Neural cell (in vitro differentiated cells): ENCODE measurements around the gene SLC38A11. TPM values are rescaled to one million over a fixed set of nuclear protein-coding genes. Genes with fewer than 3 reads are reported as not detected.

Experiments used
- H2AFZ ChIP-seq: fragments of 200-600, 300-800 bp; sonication (generic), shearing (Covaris generic); 2 replicates; pipeline ENCODE4 v1.6.0; 2014; ENCODE audit warnings: low read depth, mild to moderate bottlenecking, antibody characterized with exemption, low read length, moderate library complexity
- H3F3A ChIP-seq: fragments of 200-600 bp; shearing (Covaris generic); 2 replicates; pipeline ENCODE4 v1.6.1; 2016; ENCODE audit warnings: mild to moderate bottlenecking, moderate library complexity, mixed read lengths, antibody characterized with exemption, low read length; ENCODE audit not compliant: insufficient read depth, poor library complexity, severe bottlenecking
- H3K27ac ChIP-seq: fragments of 200-600, 300-800 bp; sonication (generic), shearing (Covaris generic); 2 replicates; pipeline ENCODE4 v1.5.1; 2014; ENCODE audit warnings: mild to moderate bottlenecking, low read length, moderate library complexity
- H3K27me3 ChIP-seq: fragments of 300-800, 200-600 bp; sonication (generic), shearing (Covaris generic); 2 replicates; pipeline ENCODE4 v1.6.0; 2014; ENCODE audit warnings: mild to moderate bottlenecking, low read depth, low read length, moderate library complexity; ENCODE audit not compliant: insufficient read depth
- H3K36me3 ChIP-seq: fragments of 300-800, 200-600 bp; sonication (generic), shearing (Covaris generic); 2 replicates; pipeline ENCODE4 v1.5.1; 2014; ENCODE audit warnings: mild to moderate bottlenecking, antibody characterized with exemption, low read length, moderate library complexity; ENCODE audit not compliant: insufficient read depth
- H3K4me2 ChIP-seq: fragments of 300-800, 200-600 bp; sonication (generic), shearing (Covaris generic); 2 replicates; pipeline ENCODE4 v1.6.0; 2014; ENCODE audit warnings: mild to moderate bottlenecking, low read length
- H3K4me3 ChIP-seq: fragments of 300-800, 200-600 bp; sonication (generic), shearing (Covaris generic); 2 replicates; pipeline ENCODE4 v1.5.1; 2014; ENCODE audit warnings: mild to moderate bottlenecking, low read length, moderate library complexity
- H3K79me2 ChIP-seq: fragments of 200-600 bp; shearing (Covaris generic); replicated peaks from 2 replicates; pipeline ENCODE4 v1.6.0; 2014; ENCODE audit warnings: mild to moderate bottlenecking, low read length, moderate library complexity; ENCODE audit not compliant: insufficient read depth
- H3K9ac ChIP-seq: fragments of 300-800, 200-600 bp; sonication (generic), shearing (Covaris generic); 2 replicates; pipeline ENCODE4 v1.6.1; 2016; ENCODE audit warnings: mild to moderate bottlenecking, low read length, mixed read lengths
- H3K9me2 ChIP-seq: fragments of 200-600 bp; shearing (Covaris generic); 2 replicates; pipeline ENCODE4 v1.6.1; 2016; ENCODE audit warnings: mild to moderate bottlenecking, low read length, mixed read lengths; ENCODE audit not compliant: insufficient read depth
- H3K9me3 ChIP-seq: fragments of 200-600, 300-800 bp; sonication (generic), shearing (Covaris generic); 2 replicates; pipeline ENCODE4 v1.6.1; 2016; ENCODE audit warnings: mild to moderate bottlenecking, mixed run types, low read length, moderate library complexity, mixed read lengths
- H4K20me1 ChIP-seq: fragments of 200-600 bp; shearing (Covaris generic); 2 replicates; pipeline ENCODE4 v1.6.1; 2016; ENCODE audit warnings: mild to moderate bottlenecking, mixed run types; ENCODE audit not compliant: insufficient read depth
- CTCF ChIP-seq: fragments of 450-650 bp; IDR thresholded peaks from 2 replicates; pipeline ENCODE4 v1.5.1; 2014; ENCODE audit warnings: antibody characterized with exemption, mild to moderate bottlenecking, moderate library complexity; ENCODE audit not compliant: poor library complexity, severe bottlenecking
- EP300 ChIP-seq: fragments of 450-650 bp; conservative IDR thresholded peaks from 2 replicates; pipeline ENCODE4 v1.6.1; 2014; ENCODE audit warnings: antibody characterized with exemption, mild to moderate bottlenecking, moderate library complexity; ENCODE audit not compliant: poor library complexity, severe bottlenecking
- EZH2 ChIP-seq: fragments of 200-600, 300-800 bp; shearing (Covaris generic), sonication (generic); IDR thresholded peaks from 2 replicates; pipeline ENCODE4 v1.6.1; 2014; ENCODE audit warnings: antibody characterized with exemption, low read length, borderline replicate concordance, mild to moderate bottlenecking; ENCODE audit not compliant: insufficient read depth, poor library complexity, severe bottlenecking
- MXI1 ChIP-seq: fragments of 450-650 bp; conservative IDR thresholded peaks from 2 replicates; pipeline ENCODE4 v1.6.1; 2014; ENCODE audit warnings: antibody characterized with exemption, mild to moderate bottlenecking; ENCODE audit not compliant: poor library complexity, severe bottlenecking
- POLR2AphosphoS5 ChIP-seq: IDR thresholded peaks from 2 replicates; pipeline ENCODE4 v1.6.1; 2012
- RAD21 ChIP-seq: fragments of 450-650 bp; conservative IDR thresholded peaks from 2 replicates; pipeline ENCODE4 v1.6.1; 2014; ENCODE audit warnings: antibody characterized with exemption, mild to moderate bottlenecking, moderate library complexity
- SMC3 ChIP-seq: fragments of 450-650 bp; conservative IDR thresholded peaks from 2 replicates; pipeline ENCODE4 v1.6.1; 2014; ENCODE audit warnings: antibody characterized with exemption, mild to moderate bottlenecking, moderate library complexity; ENCODE audit not compliant: poor library complexity
- TAF1 ChIP-seq: IDR thresholded peaks from 2 replicates; pipeline ENCODE4 v1.6.1; 2012; ENCODE audit warnings: low read depth
- polyA plus RNA-seq: library from polyadenylated mRNA; depleted of rRNA; stranded (reverse); fragments of >200 nt; gene quantifications from 2 replicates; pipeline ENCODE4 v1.2.3, GENCODE V29; 2014
- TF ChIP-seq, protein P1 (sequence below): IDR thresholded peaks from 2 replicates; pipeline ENCODE4 v1.6.1; 2012; ENCODE audit warnings: borderline replicate concordance

The SLC38A11 gene
- polyA plus RNA-seq, 1 donor from 2014 or later, result not detected

GRCh38 chr2:164898475-164898874 lies 56.9 kb downstream of the SLC38A11 start:
- Histone ChIP-seq H3K9ac (no peak overlapping the region), H3K27me3 (no peaks in the 10 kb centered on the region), H3K4me2 (no peak overlapping the region), H3K27ac (no peak overlapping the region), H3K4me3 (no peak overlapping the region), H4K20me1 (no peaks in the 10 kb centered on the region), H3K9me2 (no peaks in the 10 kb centered on the region), H3K79me2 (no peaks in the 10 kb centered on the region), H3K9me3 (no peaks in the 10 kb centered on the region), H3K36me3 (no peaks in the 10 kb centered on the region), H2AFZ (no peak overlapping the region), H3F3A (no peaks in the 10 kb centered on the region)
- TF ChIP-seq POLR2AphosphoS5 (no peak), EP300 (no peak), CTCF (no peak), SMC3 (no peak), RAD21 (no peak), MXI1 (no peak), EZH2 (no peak), TAF1 (no peak)
- TF ChIP-seq, protein P1, sequence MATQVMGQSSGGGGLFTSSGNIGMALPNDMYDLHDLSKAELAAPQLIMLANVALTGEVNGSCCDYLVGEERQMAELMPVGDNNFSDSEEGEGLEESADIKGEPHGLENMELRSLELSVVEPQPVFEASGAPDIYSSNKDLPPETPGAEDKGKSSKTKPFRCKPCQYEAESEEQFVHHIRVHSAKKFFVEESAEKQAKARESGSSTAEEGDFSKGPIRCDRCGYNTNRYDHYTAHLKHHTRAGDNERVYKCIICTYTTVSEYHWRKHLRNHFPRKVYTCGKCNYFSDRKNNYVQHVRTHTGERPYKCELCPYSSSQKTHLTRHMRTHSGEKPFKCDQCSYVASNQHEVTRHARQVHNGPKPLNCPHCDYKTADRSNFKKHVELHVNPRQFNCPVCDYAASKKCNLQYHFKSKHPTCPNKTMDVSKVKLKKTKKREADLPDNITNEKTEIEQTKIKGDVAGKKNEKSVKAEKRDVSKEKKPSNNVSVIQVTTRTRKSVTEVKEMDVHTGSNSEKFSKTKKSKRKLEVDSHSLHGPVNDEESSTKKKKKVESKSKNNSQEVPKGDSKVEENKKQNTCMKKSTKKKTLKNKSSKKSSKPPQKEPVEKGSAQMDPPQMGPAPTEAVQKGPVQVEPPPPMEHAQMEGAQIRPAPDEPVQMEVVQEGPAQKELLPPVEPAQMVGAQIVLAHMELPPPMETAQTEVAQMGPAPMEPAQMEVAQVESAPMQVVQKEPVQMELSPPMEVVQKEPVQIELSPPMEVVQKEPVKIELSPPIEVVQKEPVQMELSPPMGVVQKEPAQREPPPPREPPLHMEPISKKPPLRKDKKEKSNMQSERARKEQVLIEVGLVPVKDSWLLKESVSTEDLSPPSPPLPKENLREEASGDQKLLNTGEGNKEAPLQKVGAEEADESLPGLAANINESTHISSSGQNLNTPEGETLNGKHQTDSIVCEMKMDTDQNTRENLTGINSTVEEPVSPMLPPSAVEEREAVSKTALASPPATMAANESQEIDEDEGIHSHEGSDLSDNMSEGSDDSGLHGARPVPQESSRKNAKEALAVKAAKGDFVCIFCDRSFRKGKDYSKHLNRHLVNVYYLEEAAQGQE, result no peak

DNA sequence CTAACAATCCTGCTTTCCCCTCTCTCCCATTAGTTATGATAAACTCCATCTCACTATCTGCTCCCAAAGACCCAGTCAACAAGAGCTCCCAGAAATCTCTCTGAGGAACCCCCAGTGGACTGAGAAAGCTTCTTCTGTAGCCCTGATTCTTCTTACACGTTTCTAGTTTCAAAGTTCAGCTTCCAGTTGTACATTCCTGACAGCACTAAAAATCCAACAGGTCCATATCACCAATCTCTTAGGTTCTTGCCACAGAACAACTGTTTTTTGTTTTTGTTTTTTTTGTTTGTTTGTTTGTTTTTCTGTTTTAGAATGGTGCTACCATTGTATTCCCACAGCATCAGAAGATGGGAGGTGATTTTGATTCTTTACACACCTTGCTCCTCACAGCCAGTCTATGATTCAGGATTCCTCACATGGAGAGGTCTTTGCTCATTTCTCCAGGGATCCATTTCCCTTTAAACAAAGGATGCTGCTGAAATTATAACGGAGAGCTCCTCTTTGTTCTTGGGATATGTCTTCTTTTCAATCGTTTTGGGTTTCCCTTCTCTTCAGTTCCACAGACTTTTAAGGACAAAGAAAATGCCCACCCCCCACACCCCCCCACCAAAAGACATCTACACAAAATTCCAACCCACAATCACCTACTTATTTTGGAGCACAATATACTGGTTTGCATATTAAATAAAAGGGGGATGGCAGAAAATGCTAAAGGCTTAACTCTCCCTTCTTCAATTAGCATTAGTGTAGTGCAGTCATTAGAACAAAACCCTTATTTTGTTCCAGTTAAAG lies 57.7 kb downstream of the SLC38A11 start:
- Histone ChIP-seq H3K79me2 (no peaks in the 10 kb centered on the region), H3K9me3 (no peaks in the 10 kb centered on the region), H3K9me2 (no peaks in the 10 kb centered on the region), H3K9ac (no peak overlapping the region), H3K27ac (no peak overlapping the region), H4K20me1 (no peaks in the 10 kb centered on the region), H3F3A (no peaks in the 10 kb centered on the region), H3K36me3 (no peaks in the 10 kb centered on the region), H2AFZ (no peak overlapping the region), H3K4me3 (no peak overlapping the region), H3K4me2 (no peak overlapping the region), H3K27me3 (no peaks in the 10 kb centered on the region)
- no peak for TF ChIP-seq MXI1
- no peak for TF ChIP-seq EZH2
- TF ChIP-seq, protein P1, result no peak
- TF ChIP-seq CTCF, result no peak
- no peak for TF ChIP-seq SMC3
- TF ChIP-seq RAD21, result no peak
- no peak for TF ChIP-seq POLR2AphosphoS5
